Measurements from ENCODE around the gene HOXB5.

Gene HOXB5

DNA sequence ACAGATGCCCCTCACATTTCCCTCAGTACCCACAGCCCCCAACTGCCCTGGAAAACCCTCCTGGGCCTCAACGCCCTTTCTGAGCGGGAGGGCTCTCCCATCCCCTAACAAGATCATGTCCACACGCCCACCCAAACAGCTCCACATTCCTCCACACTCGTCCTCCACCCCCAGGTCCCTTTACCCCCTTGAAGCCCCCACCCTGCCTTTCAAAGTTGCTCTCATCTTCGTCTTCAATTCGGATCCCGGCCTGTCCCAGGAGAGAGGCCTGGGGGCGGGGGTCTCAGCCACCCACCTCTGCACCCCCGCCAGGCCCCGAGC lies 29.8 kb downstream of the HOXB5 start:
- ChIA-PET CTCF (no interaction called here), POLR2A (ENCODE audit: low non-redundant PET) (no interaction called here)
- TF ChIP-seq, protein P1, sequence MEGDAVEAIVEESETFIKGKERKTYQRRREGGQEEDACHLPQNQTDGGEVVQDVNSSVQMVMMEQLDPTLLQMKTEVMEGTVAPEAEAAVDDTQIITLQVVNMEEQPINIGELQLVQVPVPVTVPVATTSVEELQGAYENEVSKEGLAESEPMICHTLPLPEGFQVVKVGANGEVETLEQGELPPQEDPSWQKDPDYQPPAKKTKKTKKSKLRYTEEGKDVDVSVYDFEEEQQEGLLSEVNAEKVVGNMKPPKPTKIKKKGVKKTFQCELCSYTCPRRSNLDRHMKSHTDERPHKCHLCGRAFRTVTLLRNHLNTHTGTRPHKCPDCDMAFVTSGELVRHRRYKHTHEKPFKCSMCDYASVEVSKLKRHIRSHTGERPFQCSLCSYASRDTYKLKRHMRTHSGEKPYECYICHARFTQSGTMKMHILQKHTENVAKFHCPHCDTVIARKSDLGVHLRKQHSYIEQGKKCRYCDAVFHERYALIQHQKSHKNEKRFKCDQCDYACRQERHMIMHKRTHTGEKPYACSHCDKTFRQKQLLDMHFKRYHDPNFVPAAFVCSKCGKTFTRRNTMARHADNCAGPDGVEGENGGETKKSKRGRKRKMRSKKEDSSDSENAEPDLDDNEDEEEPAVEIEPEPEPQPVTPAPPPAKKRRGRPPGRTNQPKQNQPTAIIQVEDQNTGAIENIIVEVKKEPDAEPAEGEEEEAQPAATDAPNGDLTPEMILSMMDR (conservative IDR thresholded peaks at IDR 0.05; ENCODE audit: low read depth): no peak
- DNase-seq (ENCODE audit: low spot score): no peak
- H3K27ac ChIP-seq: no peak overlapping the region

DNA sequence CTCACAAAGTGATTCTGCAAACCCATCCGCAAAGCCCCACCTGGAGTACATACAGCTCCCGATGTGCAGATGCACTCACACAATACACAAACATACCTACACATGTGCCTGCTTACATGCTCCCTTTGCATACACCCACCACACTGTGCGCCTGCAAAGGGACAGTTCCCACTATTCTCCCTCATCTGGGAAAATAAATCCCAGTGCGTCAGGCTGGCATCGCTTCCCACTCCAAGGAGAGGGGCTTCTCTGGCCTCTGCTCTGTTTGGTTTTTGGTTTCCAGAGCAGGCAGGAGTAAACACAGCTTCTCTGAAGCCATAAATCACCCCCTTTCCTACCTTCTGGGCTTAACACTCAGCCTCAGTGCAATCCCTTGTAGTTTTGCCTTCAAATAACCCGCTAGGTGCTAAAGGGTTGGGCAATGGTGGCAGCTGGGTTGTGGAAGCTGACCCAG lies 30.2 kb downstream of the HOXB5 start:
- ChIA-PET CTCF (no interaction called here), POLR2A (ENCODE audit: low non-redundant PET) (no interaction called here)
- H3K27ac ChIP-seq: no peak overlapping the region

DNA sequence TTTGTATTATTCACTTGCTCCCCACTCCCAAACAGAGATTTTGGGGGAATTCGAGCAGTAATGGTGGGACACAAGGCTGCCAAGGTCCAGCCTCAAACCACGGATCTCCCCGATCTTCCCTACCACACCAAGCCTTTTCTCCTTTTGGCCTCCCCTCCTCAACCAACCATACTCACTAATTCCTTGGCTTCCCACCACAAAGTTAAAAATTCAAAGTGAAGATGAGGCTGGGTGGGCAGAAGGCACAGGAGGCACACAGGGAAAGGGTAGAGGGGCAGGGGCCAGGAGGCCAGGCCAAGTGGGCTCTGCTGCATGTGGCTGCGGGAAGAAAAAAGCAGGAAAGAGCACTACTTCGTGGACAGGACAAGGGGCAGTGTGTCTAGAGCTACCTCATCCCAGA lies 30.6 kb downstream of the HOXB5 start:
- no peak for DNase-seq (ENCODE audit: low spot score)
- TF ChIP-seq, protein P1 (conservative IDR thresholded peaks at IDR 0.05; ENCODE audit: low read depth): no peak
- CTCF ChIA-PET: interaction anchor here (0.6 kb wide), 2 partner anchors 12 to 19 kb away, joined by 3 to 4 read pairs; no protein-coding TSS in a partner anchor
- POLR2A ChIA-PET (ENCODE audit: low non-redundant PET): no interaction called here
- no peak overlapping the region for H3K27ac ChIP-seq

More for the DNA sequence above, 30.2 kb downstream of the HOXB5 start:
- no peak for DNase-seq (ENCODE audit: low spot score)
- TF ChIP-seq, protein P1 (conservative IDR thresholded peaks at IDR 0.05; ENCODE audit: low read depth): no peak

DNA sequence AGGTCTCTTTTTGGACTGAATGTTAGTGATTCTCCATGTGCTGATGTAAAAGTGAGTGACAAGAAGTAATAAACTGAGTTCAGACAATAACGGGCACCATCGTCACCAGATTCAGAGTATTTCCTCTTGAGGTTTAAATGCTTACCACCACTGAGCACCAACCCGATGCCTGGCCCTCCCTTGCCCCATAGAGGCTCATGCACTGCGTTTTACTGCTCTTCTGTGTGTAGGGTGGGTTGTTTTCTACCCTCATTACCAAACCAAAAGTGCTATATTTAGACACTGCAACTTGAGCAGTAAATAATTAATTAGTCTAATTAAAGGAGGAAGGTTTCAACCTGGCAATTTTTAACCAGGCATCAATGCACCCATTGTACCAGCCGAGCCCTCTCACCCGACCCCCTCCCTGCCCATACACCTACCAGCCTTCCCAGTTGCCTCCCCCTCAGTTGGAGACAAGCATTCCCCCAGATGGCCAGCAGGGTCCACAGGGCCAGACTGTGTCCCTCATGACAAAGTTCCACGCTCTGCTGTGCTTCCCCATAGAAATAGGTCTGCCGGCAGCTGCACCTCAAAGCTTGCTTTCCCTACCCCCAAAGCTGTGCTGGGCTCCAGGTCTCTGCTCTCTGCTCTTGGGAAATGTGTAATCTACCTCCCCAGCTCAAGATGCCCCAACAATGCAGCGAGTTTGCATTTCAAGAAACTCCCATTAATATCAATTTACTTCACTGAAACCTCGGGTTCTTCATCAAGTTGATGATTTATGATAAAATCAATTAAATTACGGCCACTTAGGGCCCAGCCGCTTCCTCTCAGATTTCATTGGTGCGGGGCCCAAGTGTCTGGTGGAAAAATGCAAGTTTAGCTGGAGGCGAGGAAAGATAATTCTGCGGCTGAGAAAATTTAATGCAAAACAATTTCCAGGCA lies 31.4 kb downstream of the HOXB5 start:
- no peak for DNase-seq (ENCODE audit: low spot score)
- ChIA-PET CTCF (interaction anchor here (0.6 to 0.9 kb wide), 4 partner anchors 13 to 63 kb away, joined by 3 to 4 read pairs (median 3); no protein-coding TSS in a partner anchor), POLR2A (ENCODE audit: low non-redundant PET) (no interaction called here)
- TF ChIP-seq, protein P1 (conservative IDR thresholded peaks at IDR 0.05; ENCODE audit: low read depth): no peak
- no peak overlapping the region for H3K27ac ChIP-seq

DNA sequence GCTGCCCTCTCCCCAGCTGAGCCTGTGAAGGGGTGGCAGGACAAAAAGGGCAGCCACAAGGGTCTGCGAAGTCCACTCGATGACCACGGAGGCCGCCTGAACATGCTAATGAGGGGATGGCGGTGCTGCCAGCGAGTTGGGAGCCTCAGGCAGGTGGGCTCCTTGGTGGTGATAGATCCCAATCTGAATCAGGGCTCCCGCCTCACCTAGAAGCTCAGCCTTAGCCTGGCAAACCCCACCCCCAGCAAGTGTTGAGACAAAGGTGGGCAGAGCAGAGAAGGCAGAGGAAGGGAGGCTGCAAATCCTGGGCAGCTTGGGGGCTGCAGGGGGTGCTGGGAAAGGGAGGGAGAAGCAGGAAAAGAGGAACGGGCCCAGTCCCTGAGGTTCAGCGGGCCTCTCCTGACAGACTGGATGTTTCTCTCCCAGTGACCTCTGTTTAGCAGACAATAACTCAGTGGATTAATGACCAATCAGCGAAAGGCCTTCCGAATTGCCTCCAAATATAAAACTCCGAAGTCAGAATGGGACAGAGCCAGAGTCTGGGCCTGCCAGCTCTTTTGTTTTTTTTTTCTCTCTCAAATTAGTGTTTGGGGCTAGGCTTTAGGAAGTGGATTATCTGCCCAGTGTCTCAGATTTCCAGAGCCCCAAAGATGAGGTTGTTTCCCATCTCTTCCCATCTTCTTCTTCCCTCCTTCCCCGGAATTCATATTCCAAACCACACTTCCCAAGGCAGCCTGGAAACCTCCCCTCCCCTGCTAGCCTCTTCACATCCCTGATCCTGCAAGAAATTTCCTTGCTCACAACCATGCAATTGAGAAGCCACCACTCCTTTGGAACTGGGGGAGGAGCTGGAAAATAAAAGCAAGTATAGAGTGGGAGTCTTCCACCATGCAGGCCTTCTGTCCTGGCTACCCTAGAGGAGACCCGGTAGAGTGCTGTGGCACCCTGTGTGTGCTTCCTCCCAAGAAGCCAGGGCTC lies 33.5 kb downstream of the HOXB5 start:
- ChIA-PET POLR2A (ENCODE audit: low non-redundant PET) (no interaction called here), CTCF (no interaction called here)
- DNase-seq (ENCODE audit: low spot score): no peak
- no peak overlapping the region for H3K27ac ChIP-seq
- TF ChIP-seq, protein P1 (conservative IDR thresholded peaks at IDR 0.05; ENCODE audit: low read depth): no peak

DNA sequence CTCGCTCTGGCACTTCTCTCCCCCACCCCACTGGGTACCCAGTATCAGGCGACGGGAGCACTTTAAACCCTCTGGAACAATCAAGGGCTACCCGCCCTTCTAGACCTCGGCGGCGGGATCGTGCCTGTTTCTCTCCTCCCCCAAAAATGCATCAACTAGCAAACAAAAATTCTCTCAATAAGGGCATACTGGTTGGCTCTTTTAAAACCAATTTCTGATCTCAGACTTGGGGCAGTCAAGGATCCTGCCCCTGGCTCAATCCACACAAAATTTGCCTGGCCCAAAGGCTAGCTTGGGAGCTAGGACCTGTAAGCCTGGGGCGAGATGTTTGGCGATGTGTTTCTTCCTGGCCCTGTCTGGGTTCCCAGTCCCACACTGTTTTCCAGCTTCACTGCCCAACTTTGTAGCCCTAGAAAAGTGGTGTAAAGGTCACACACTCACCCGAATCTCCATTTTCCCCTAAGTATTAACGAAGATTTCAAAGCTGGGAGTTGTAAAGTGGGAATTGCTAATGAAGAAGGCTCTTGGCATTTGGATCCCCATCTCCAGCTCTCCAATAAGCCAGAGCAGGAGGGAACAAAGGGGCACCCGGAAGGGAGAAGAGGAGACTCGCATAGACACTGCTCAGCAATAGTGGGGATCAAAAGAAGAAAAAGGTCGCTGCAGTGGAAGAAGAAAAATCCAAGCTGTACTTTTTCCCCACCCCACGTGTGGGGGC lies 34.3 kb downstream of the HOXB5 start:
- no peak overlapping the region for H3K27ac ChIP-seq
- DNase-seq (ENCODE audit: low spot score): no peak
- TF ChIP-seq, protein P1 (conservative IDR thresholded peaks at IDR 0.05; ENCODE audit: low read depth): no peak
- CTCF ChIA-PET: no interaction called here
- POLR2A ChIA-PET (ENCODE audit: low non-redundant PET): no interaction called here

All from RWPE1 (cell line).